ENCODE measurements around the gene ADORA1.

The ADORA1 gene

DNA sequence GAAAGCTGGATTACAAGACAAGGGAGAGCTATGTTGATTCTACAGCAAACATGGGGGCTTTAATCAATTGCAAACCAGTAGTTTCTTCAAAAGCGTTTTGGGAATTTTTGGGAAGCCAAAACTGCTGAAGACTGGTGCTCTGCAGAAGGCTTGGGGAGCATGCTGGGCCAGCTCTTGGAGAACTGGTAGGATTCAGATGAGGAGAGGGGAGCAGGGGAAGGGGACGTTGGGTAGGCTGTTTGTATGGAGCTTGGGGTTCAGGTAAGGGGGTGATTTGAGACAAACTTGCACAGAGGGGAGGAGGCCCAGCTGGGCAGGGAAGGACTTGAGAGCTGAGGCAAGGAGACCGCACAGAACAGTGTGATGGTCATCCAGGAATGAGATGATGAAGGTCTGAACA lies 39.1 kb upstream of the ADORA1 start:
- H3K27me3 ChIP-seq (replicated peaks in 2 of 5; ENCODE audit: control insufficient read depth in 4 of 5, insufficient read depth in 5 of 5, low read length in 4 of 5): peaks cover 0 to 2% (median 0%) of the 10 kb centered on the region in 5 experiments
- CTCF ChIA-PET: interaction anchor here (0.8 kb wide), 1 partner anchor 129 kb away, joined by 3 read pairs; no protein-coding TSS in a partner anchor
- 100% methylated on average over 2 of the region's 3 CpGs for WGBS (ENCODE audit: insufficient coverage)
- H3K27ac ChIP-seq (ENCODE audit: insufficient read depth in 1 of 2, low read depth in 1 of 2, low read length in 2 of 2, poor library complexity in 1 of 2, severe bottlenecking in 2 of 2): no peak overlapping the region
- no peaks in the 10 kb centered on the region for H3K4me1 ChIP-seq (ENCODE audit: control extremely low read depth in 1 of 4, control insufficient read depth in 4 of 4, insufficient read depth in 4 of 4, low read length in 3 of 4)
- H3K36me3 ChIP-seq (ENCODE audit: control insufficient read depth in 4 of 4, insufficient read depth in 4 of 4, low read length in 3 of 4): no peaks in the 10 kb centered on the region
- no peak overlapping the region for H3K4me3 ChIP-seq (ENCODE audit: control insufficient read depth in 1 of 7, extremely low read depth in 1 of 7, insufficient read depth in 4 of 7, low read depth in 2 of 7, low read length in 6 of 7)
- H3K9me3 ChIP-seq (ENCODE audit: control extremely low read depth in 1 of 5, control insufficient read depth in 4 of 5, insufficient read depth in 2 of 5, low read depth in 1 of 5, low read length in 4 of 5): peaks cover 0 to 2% (median 0%) of the 10 kb centered on the region in 5 experiments
- no peak for DNase-seq
- POLR2A ChIA-PET: no interaction called here

DNA sequence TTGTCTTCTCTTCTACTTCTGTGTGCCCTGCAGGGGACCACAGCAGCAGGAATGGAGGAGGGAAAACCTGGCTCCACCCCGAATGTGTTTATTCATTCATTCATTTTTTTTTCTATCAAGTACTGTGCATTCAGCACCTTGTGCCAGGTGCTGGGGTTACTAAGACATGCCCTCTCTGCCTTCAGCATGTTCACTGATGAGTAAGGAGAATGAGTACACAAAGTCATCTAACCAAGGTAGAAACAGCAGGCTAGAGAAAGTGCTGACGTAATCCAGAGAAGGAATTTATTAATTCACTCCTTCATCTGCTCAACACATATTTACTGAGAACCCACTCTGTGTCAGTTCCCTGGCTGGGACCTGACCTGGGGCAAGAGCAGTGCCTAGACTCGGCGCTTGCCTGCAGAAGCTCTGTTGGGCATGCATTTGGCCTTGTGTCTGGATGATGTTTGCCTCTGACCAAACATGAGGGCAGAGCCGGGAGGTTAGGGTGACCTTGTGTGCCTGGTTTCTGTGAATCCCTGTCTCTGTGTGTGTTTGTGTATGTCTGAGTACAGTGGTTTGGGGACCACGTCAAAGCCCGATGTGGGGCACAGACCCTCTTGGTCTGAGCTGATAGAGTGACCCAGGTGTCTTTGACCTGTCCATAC lies 38.4 kb upstream of the ADORA1 start:
- POLR2A ChIA-PET: no interaction called here
- peaks cover 0 to 4% (median 0%) of the 10 kb centered on the region in 5 experiments for H3K9me3 ChIP-seq (ENCODE audit: control extremely low read depth in 1 of 5, control insufficient read depth in 4 of 5, insufficient read depth in 2 of 5, low read depth in 1 of 5, low read length in 4 of 5)
- H3K4me3 ChIP-seq (ENCODE audit: control insufficient read depth in 1 of 7, extremely low read depth in 1 of 7, insufficient read depth in 4 of 7, low read depth in 2 of 7, low read length in 6 of 7): no peak overlapping the region
- peaks cover 0 to 2% (median 0%) of the 10 kb centered on the region in 5 experiments for H3K27me3 ChIP-seq (replicated peaks in 2 of 5; ENCODE audit: control insufficient read depth in 4 of 5, insufficient read depth in 5 of 5, low read length in 4 of 5)
- 84% methylated on average over 6 of the region's 7 CpGs for WGBS (ENCODE audit: insufficient coverage)
- H3K27ac ChIP-seq (ENCODE audit: insufficient read depth in 1 of 2, low read depth in 1 of 2, low read length in 2 of 2, poor library complexity in 1 of 2, severe bottlenecking in 2 of 2): no peak overlapping the region
- CTCF ChIA-PET: interaction anchor here (0.8 to 1.4 kb wide), 2 partner anchors 38 to 128 kb away, joined by 3 read pairs; no protein-coding TSS in a partner anchor
- no peaks in the 10 kb centered on the region for H3K4me1 ChIP-seq (ENCODE audit: control extremely low read depth in 1 of 4, control insufficient read depth in 4 of 4, insufficient read depth in 4 of 4, low read length in 3 of 4)
- H3K36me3 ChIP-seq (ENCODE audit: control insufficient read depth in 4 of 4, insufficient read depth in 4 of 4, low read length in 3 of 4): no peaks in the 10 kb centered on the region
- DNase-seq: no peak

DNA sequence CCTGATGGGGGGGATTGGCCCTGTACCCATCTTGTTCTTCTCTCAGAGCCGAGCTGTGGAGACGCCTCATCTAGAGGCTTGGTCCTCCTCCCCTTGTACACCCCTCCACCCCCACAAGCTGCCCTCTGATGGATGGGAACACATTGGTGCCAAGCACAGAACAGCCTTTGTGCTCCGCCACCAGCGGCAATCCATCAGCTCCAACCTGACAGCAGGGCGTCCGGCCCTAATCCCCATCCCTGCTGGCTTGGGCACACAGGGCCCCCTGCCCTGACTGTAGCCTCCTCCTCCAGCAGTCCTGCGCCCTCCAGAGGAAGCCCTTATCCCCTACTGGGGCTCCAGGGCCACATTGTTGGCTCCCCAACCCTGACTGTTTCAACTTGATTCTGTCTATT lies 37.9 kb upstream of the ADORA1 start:
- peaks cover 0 to 2% (median 0%) of the 10 kb centered on the region in 5 experiments for H3K27me3 ChIP-seq (replicated peaks in 2 of 5; ENCODE audit: control insufficient read depth in 4 of 5, insufficient read depth in 5 of 5, low read length in 4 of 5)
- H3K4me1 ChIP-seq (ENCODE audit: control extremely low read depth in 1 of 4, control insufficient read depth in 4 of 4, insufficient read depth in 4 of 4, low read length in 3 of 4): no peaks in the 10 kb centered on the region
- 82% methylated on average over 7 of the region's 7 CpGs for WGBS (ENCODE audit: insufficient coverage)
- H3K4me3 ChIP-seq (ENCODE audit: control insufficient read depth in 1 of 7, extremely low read depth in 1 of 7, insufficient read depth in 4 of 7, low read depth in 2 of 7, low read length in 6 of 7): no peak overlapping the region
- DNase-seq: no peak
- H3K27ac ChIP-seq (ENCODE audit: insufficient read depth in 1 of 2, low read depth in 1 of 2, low read length in 2 of 2, poor library complexity in 1 of 2, severe bottlenecking in 2 of 2): no peak overlapping the region
- H3K9me3 ChIP-seq (ENCODE audit: control extremely low read depth in 1 of 5, control insufficient read depth in 4 of 5, insufficient read depth in 2 of 5, low read depth in 1 of 5, low read length in 4 of 5): peaks cover 0 to 9% (median 3%) of the 10 kb centered on the region in 5 experiments
- POLR2A ChIA-PET: no interaction called here
- no peaks in the 10 kb centered on the region for H3K36me3 ChIP-seq (ENCODE audit: control insufficient read depth in 4 of 4, insufficient read depth in 4 of 4, low read length in 3 of 4)
- CTCF ChIA-PET: interaction anchor here (1.4 kb wide), 1 partner anchor 38 kb away, joined by 3 read pairs; no protein-coding TSS in a partner anchor

DNA sequence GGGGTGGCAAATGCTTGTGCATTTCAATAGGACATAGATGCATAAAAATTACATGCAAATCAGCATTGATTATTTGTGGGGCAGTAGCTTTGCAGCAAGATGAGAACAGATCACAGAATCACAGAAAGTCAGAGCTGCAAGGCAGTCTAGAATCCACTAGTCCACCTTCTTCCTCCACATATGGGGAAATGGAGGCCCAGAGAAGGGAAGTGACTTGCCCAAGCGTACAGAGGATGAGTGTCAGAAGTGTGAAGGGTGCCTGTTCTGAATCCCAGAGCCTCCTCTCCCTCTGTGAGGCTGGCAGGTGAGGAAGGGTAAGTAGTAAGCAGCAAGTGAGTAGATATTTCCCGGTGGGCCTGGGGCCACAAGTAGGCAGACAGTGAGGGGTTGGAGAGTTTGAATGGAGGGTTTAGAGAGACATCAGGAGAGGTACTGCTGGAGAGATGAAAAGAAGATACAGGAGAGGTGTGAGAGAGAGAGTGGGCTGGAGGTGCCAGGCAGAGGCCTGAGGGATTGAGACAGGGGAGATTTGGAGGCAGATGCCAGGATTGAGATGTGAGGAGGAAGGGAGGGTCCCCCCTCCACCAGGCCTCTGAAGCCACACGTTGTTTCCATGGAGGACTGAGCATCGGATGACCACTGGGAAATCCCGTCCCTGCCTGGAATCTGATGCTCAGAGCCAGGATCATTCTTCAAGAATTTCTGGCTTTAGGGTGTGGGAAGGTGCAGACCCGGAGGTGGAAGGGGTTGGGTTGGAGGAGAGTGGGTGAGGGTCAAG lies 36.9 kb upstream of the ADORA1 start:
- Histone ChIP-seq H3K4me3 (ENCODE audit: control insufficient read depth in 1 of 7, extremely low read depth in 1 of 7, insufficient read depth in 4 of 7, low read depth in 2 of 7, low read length in 6 of 7) (no peak overlapping the region), H3K9me3 (ENCODE audit: control extremely low read depth in 1 of 5, control insufficient read depth in 4 of 5, insufficient read depth in 2 of 5, low read depth in 1 of 5, low read length in 4 of 5) (peaks cover 2 to 14% (median 7%) of the 10 kb centered on the region in 5 experiments), H3K4me1 (ENCODE audit: control extremely low read depth in 1 of 4, control insufficient read depth in 4 of 4, insufficient read depth in 4 of 4, low read length in 3 of 4) (no peaks in the 10 kb centered on the region), H3K27me3 (replicated peaks in 2 of 5; ENCODE audit: control insufficient read depth in 4 of 5, insufficient read depth in 5 of 5, low read length in 4 of 5) (peaks cover 0 to 2% (median 0%) of the 10 kb centered on the region in 5 experiments), H3K27ac (ENCODE audit: insufficient read depth in 1 of 2, low read depth in 1 of 2, low read length in 2 of 2, poor library complexity in 1 of 2, severe bottlenecking in 2 of 2) (no peak overlapping the region), H3K36me3 (ENCODE audit: control insufficient read depth in 4 of 4, insufficient read depth in 4 of 4, low read length in 3 of 4) (no peaks in the 10 kb centered on the region)
- ChIA-PET CTCF (interaction anchor here (0.7 to 1.0 kb wide), 2 partner anchors 19 to 127 kb away, joined by 3 read pairs; no protein-coding TSS in a partner anchor), POLR2A (no interaction called here)
- no peak for DNase-seq
- WGBS (ENCODE audit: insufficient coverage): 97% methylated on average over 5 of the region's 6 CpGs

- WGBS (ENCODE audit: insufficient coverage): 97% methylated on average over 4 of the region's 4 CpGs
- Histone ChIP-seq H3K4me3 (ENCODE audit: control insufficient read depth in 1 of 7, extremely low read depth in 1 of 7, insufficient read depth in 4 of 7, low read depth in 2 of 7, low read length in 6 of 7) (no peak overlapping the region), H3K27me3 (replicated peaks in 2 of 5; ENCODE audit: control insufficient read depth in 4 of 5, insufficient read depth in 5 of 5, low read length in 4 of 5) (peaks cover 0 to 2% (median 0%) of the 10 kb centered on the region in 5 experiments), H3K9me3 (ENCODE audit: control extremely low read depth in 1 of 5, control insufficient read depth in 4 of 5, insufficient read depth in 2 of 5, low read depth in 1 of 5, low read length in 4 of 5) (peaks cover 2 to 17% (median 7%) of the 10 kb centered on the region in 5 experiments), H3K36me3 (ENCODE audit: control insufficient read depth in 4 of 4, insufficient read depth in 4 of 4, low read length in 3 of 4) (no peaks in the 10 kb centered on the region), H3K27ac (ENCODE audit: insufficient read depth in 1 of 2, low read depth in 1 of 2, low read length in 2 of 2, poor library complexity in 1 of 2, severe bottlenecking in 2 of 2) (no peak overlapping the region), H3K4me1 (ENCODE audit: control extremely low read depth in 1 of 4, control insufficient read depth in 4 of 4, insufficient read depth in 4 of 4, low read length in 3 of 4) (no peaks in the 10 kb centered on the region)
- DNase-seq: no peak
- ChIA-PET CTCF (interaction anchor here (0.7 to 1.0 kb wide), 2 partner anchors 19 to 126 kb away, joined by 3 read pairs; no protein-coding TSS in a partner anchor), POLR2A (no interaction called here)
Observed at GRCh38 chr1:203091199-203091477, 36.4 kb upstream of the ADORA1 start.

GRCh38 chr1:203091761-203092330 lies 35.7 kb upstream of the ADORA1 start:
- Histone ChIP-seq H3K9me3 (ENCODE audit: control extremely low read depth in 1 of 5, control insufficient read depth in 4 of 5, insufficient read depth in 2 of 5, low read depth in 1 of 5, low read length in 4 of 5) (peaks cover 2 to 21% (median 7%) of the 10 kb centered on the region in 5 experiments), H3K27me3 (replicated peaks in 2 of 5; ENCODE audit: control insufficient read depth in 4 of 5, insufficient read depth in 5 of 5, low read length in 4 of 5) (peaks cover 0 to 6% (median 0%) of the 10 kb centered on the region in 5 experiments), H3K4me3 (ENCODE audit: control insufficient read depth in 1 of 7, extremely low read depth in 1 of 7, insufficient read depth in 4 of 7, low read depth in 2 of 7, low read length in 6 of 7) (no peak overlapping the region), H3K27ac (ENCODE audit: insufficient read depth in 1 of 2, low read depth in 1 of 2, low read length in 2 of 2, poor library complexity in 1 of 2, severe bottlenecking in 2 of 2) (no peak overlapping the region), H3K36me3 (ENCODE audit: control insufficient read depth in 4 of 4, insufficient read depth in 4 of 4, low read length in 3 of 4) (no peaks in the 10 kb centered on the region), H3K4me1 (ENCODE audit: control extremely low read depth in 1 of 4, control insufficient read depth in 4 of 4, insufficient read depth in 4 of 4, low read length in 3 of 4) (no peaks in the 10 kb centered on the region)
- POLR2A ChIA-PET: no interaction called here
- no peak for DNase-seq
- CTCF ChIA-PET: interaction anchor here (1.0 to 1.4 kb wide), 2 partner anchors 9 to 126 kb away, joined by 3 read pairs; no protein-coding TSS in a partner anchor
- 98% methylated on average over 5 of the region's 6 CpGs for WGBS (ENCODE audit: insufficient coverage)

Measured in common myeloid progenitor, CD34-positive (primary cell).